WTC11 (cell line): ENCODE measurements around the gene CD4. TPM values are rescaled to one million over a fixed set of nuclear protein-coding genes. Genes with fewer than 3 reads are reported as not detected.

Experiments
- total RNA-seq: library from RNA; stranded (reverse); gene quantifications from 3 replicates; pipeline ENCODE4 v1.2.3, GENCODE V29; 2021

Gene CD4
- total RNA-seq, 1 experiment from 2014 or later = 2.5 TPM

Other genes with a start within 250 kb of the CD4 start
- 14.1 to 15.4 TPM (median 14.5 TPM) in 3 replicates for gene IFFO1, start 233.5 kb upstream of the CD4 start, total RNA-seq
- gene NOP2, start 221.2 kb upstream of the CD4 start, total RNA-seq = 68.4 to 79.4 TPM (median 72.4 TPM) in 3 replicates
- 333 to 354 TPM (median 334 TPM) in 3 replicates for gene CHD4, start 182.1 kb upstream of the CD4 start, total RNA-seq
- gene LPAR5, start 153.6 kb upstream of the CD4 start, total RNA-seq = 0.20 to 0.57 TPM (median 0.48 TPM) in 3 replicates
- gene ACRBP, start 142.1 kb upstream of the CD4 start, total RNA-seq = 2.1 to 4.2 TPM (median 3.2 TPM) in 3 replicates
- gene ING4, start 126.4 kb upstream of the CD4 start, total RNA-seq = 23.0 to 27.4 TPM (median 26.7 TPM) in 3 replicates
- 63.8 to 64.7 TPM (median 64.4 TPM) in 3 replicates for gene ZNF384, start 100.2 kb upstream of the CD4 start, total RNA-seq
- gene PIANP, start 88.7 kb upstream of the CD4 start, total RNA-seq = 7.7 to 9.9 TPM (median 8.2 TPM) in 3 replicates
- gene COPS7A, start 65.5 kb upstream of the CD4 start, total RNA-seq = 41.2 to 43.8 TPM (median 41.4 TPM) in 3 replicates
- gene MLF2, start 36.4 kb upstream of the CD4 start, total RNA-seq = 226 to 236 TPM (median 229 TPM) in 3 replicates
- 370 to 539 TPM (median 525 TPM) in 3 replicates for gene PTMS, start 23.2 kb upstream of the CD4 start, total RNA-seq
- gene LAG3, start 17.0 kb upstream of the CD4 start, total RNA-seq = 2.4 to 2.6 TPM (median 2.6 TPM) in 3 replicates
- 7.3 to 9.3 TPM (median 8.2 TPM) in 3 replicates for gene GPR162, start 32.3 kb downstream of the CD4 start, total RNA-seq
- gene P3H3, start 38.9 kb downstream of the CD4 start, total RNA-seq = 49.9 to 55.7 TPM (median 50.7 TPM) in 3 replicates
- gene GNB3, start 51.4 kb downstream of the CD4 start, total RNA-seq = 14.0 to 16.5 TPM (median 14.3 TPM) in 3 replicates
- 47.1 to 61.8 TPM (median 49.1 TPM) in 3 replicates for gene CDCA3, start 61.8 kb downstream of the CD4 start, total RNA-seq
- gene USP5, start 62.6 kb downstream of the CD4 start, total RNA-seq = 141 to 158 TPM (median 149 TPM) in 3 replicates
- 1,045 to 1,242 TPM (median 1,195 TPM) in 3 replicates for gene TPI1, start 78.0 kb downstream of the CD4 start, total RNA-seq
- 21.2 to 25.5 TPM (median 22.7 TPM) in 3 replicates for gene SPSB2, start 83.8 kb downstream of the CD4 start, total RNA-seq
- gene LRRC23, start 115.3 kb downstream of the CD4 start, total RNA-seq = 3.1 to 5.3 TPM (median 4.9 TPM) in 3 replicates
- 118 to 170 TPM (median 165 TPM) in 3 replicates for gene ENO2, start 125.1 kb downstream of the CD4 start, total RNA-seq
- 80.0 to 87.1 TPM (median 80.5 TPM) in 3 replicates for gene ATN1, start 138.4 kb downstream of the CD4 start, total RNA-seq
- not detected in 3 replicates for gene RNU7-1, start 154.3 kb downstream of the CD4 start, total RNA-seq
- gene C12orf57, start 154.5 kb downstream of the CD4 start, total RNA-seq = 158 to 181 TPM (median 172 TPM) in 3 replicates
- gene PTPN6, start 161.8 kb downstream of the CD4 start, total RNA-seq = 27.1 to 34.7 TPM (median 34.5 TPM) in 3 replicates
- gene PHB2, start 181.1 kb downstream of the CD4 start, total RNA-seq = 350 to 397 TPM (median 352 TPM) in 3 replicates
- gene EMG1, start 181.4 kb downstream of the CD4 start, total RNA-seq = 59.3 to 78.6 TPM (median 59.8 TPM) in 3 replicates
- gene LPCAT3, start 228.9 kb downstream of the CD4 start, total RNA-seq = 35.3 to 40.0 TPM (median 36.2 TPM) in 3 replicates